Fibroblast of mammary gland (primary cell): ENCODE results near the gene VSIG8.
"Not testable (repeated sequence)": the region's sequence is repeated elsewhere in the genome, so short reads cannot be mapped to it uniquely, and the experiment has no call there.

ENCODE experiments used
- DNase-seq: peaks from one replicate; pipeline ENCODE4 v3.0.0-alpha.2; 2010; ENCODE audit warnings: low read depth
- H3K4me3 ChIP-seq: 2 replicates; pipeline ENCODE4 v1.5.1; 2011; ENCODE audit warnings: low read depth, mild to moderate bottlenecking, low read length, moderate library complexity; ENCODE audit not compliant: control insufficient read depth
- TF ChIP-seq, protein P1 (sequence below): conservative IDR thresholded peaks from 2 replicates; pipeline ENCODE4 v1.5.1; 2011; ENCODE audit warnings: low read depth, low read length, inconsistent platforms; ENCODE audit not compliant: control insufficient read depth, insufficient read depth

Gene VSIG8

DNA sequence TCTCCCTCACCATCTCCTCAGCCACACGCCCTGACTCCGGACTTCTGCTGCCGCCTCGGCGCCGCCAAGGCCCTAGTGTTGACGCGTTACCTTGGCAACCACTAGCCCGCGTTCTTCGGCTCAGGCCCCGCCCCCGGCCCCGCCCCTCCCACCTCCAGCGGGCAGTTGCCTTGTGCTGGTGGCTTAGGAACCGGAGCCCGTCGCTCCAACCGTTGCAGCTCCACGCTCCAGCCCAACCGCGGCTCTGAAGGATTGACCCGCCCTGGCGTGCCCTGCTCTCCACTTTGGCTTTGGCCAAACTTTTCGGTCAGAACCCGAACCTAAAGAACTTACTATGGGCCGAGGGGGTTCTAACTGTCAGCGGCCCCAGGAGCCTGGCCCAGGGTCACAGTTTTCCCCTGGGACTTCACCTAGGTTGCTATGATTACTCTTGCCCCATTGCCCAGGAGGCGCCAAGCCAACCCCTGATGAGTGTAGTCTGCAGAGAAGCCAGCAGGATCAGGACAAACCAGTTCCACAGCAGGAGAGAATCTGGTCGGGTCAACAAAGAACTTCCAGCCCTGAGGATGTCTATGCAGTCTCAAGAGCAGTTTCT is 37.7 kb upstream of the VSIG8 start, which contains the start of gene CFAP45:
Gene CFAP45, minus strand, starts transcription at position 80 of the 595 bp plus-strand sequence. Its CDS starts 67 bp downstream, at position 13.
- TF ChIP-seq, protein P1, sequence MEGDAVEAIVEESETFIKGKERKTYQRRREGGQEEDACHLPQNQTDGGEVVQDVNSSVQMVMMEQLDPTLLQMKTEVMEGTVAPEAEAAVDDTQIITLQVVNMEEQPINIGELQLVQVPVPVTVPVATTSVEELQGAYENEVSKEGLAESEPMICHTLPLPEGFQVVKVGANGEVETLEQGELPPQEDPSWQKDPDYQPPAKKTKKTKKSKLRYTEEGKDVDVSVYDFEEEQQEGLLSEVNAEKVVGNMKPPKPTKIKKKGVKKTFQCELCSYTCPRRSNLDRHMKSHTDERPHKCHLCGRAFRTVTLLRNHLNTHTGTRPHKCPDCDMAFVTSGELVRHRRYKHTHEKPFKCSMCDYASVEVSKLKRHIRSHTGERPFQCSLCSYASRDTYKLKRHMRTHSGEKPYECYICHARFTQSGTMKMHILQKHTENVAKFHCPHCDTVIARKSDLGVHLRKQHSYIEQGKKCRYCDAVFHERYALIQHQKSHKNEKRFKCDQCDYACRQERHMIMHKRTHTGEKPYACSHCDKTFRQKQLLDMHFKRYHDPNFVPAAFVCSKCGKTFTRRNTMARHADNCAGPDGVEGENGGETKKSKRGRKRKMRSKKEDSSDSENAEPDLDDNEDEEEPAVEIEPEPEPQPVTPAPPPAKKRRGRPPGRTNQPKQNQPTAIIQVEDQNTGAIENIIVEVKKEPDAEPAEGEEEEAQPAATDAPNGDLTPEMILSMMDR = no peak
- H3K4me3 ChIP-seq = no peak within 1 kb of the TSS
- peak; percentile 66 for DNase-seq

- H3K4me3 ChIP-seq, DNase-seq: not testable (repeated sequence)
These were observed 37.2 kb upstream of the VSIG8 start for GRCh38 chr1:159899634-159900033.

- DNase-seq = no peak
- TF ChIP-seq, protein P1 = no peak
These were observed 36.1 kb upstream of the VSIG8 start for GRCh38 chr1:159898527-159898926.

GRCh38 chr1:159897962-159898361 is 35.5 kb upstream of the VSIG8 start:
- no peak overlapping the region for H3K4me3 ChIP-seq
- TF ChIP-seq, protein P1 = no peak
- DNase-seq = no peak

More at GRCh38 chr1:159898527-159898926, 36.1 kb upstream of the VSIG8 start:
- H3K4me3 ChIP-seq = no peak overlapping the region

DNA sequence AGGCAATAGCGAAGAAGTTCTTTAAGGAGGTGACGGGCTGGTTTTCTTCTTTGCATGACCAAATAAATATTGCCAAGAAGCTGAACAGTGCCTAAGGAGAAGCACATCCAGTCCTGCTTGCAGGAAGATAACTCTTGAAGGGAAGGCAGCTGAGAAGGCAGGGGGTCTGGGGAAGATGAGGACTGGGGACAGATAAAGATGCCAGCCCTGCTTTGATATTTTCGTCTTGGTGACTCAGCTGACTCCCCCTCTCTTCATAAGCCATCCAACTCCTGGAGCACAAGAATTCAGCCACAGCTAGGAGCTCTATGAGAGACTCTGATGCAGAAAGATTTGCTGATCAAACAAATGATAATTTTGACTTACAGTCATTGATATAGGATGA is 34.1 kb upstream of the VSIG8 start:
- no peak overlapping the region for H3K4me3 ChIP-seq
- no peak for DNase-seq
- TF ChIP-seq, protein P1 = no peak

GRCh38 chr1:159895836-159896545 is 33.5 kb upstream of the VSIG8 start:
- H3K4me3 ChIP-seq = no peak overlapping the region
- TF ChIP-seq, protein P1 = no peak
- no peak for DNase-seq

- TF ChIP-seq, protein P1 = no peak
- H3K4me3 ChIP-seq = no peak overlapping the region
- DNase-seq = no peak
These were observed 32.8 kb upstream of the VSIG8 start for GRCh38 chr1:159895286-159895685.
